ENCODE data around the gene MVK. TPM values are rescaled to one million over a fixed set of nuclear protein-coding genes. Genes with fewer than 3 reads are reported as not detected.

Gene MVK
- total RNA-seq, 2 experiments from 2014 or later = 20.3 to 21.8 TPM

- H3K27ac Mint-ChIP-seq = no peak overlapping the region
- H3K4me1 Mint-ChIP-seq = no peaks in the 10 kb centered on the region
- H3K9me3 Mint-ChIP-seq = peaks cover 1% of the 10 kb centered on the region
- ChIA-PET CTCF (no interaction called here), POLR2A (no interaction called here)
- peaks cover 26% of the 10 kb centered on the region for H3K27me3 Mint-ChIP-seq
- no peak overlapping the region for H3K4me3 Mint-ChIP-seq
- no peak for DNase-seq
- H3K36me3 Mint-ChIP-seq (ENCODE audit: low read depth) = no peaks in the 10 kb centered on the region
Observed at GRCh38 chr12:109625131-109625559, 51.6 kb downstream of the MVK start.

DNA sequence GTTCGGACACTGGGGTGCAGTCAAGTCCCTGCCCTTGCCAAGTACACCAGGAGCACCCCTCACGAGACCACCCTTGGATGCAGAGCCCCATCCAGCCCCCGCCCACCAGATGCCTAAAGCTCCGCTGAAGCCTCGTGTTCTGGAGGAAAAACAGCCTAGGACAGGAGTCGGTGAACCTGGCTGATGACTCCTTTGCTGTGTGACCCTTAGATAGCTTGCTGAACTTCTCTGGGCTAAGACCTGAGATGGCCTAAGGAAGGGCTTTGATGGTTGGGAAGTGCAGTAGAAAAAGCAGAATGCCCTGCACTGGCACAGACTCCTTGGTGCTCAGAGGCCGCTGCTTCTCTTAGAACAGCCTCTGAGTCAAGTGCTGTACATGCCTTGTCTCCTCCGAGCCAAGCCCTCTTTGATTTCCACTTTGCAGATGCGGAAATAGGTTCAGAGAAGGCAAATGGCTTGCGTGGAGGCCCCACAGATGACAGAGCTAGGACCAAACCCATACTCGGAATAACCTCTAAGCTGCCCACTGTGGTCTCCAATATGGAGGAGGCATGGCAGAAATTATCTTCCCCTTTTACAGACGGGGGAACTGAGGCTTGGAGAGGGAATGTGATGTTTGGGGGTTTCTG lies 52.3 kb downstream of the MVK start:
- Mint-ChIP-seq H3K36me3 (ENCODE audit: low read depth) (no peaks in the 10 kb centered on the region), H3K4me3 (no peak overlapping the region), H3K27ac (no peak overlapping the region), H3K27me3 (peaks cover 24% of the 10 kb centered on the region), H3K4me1 (no peaks in the 10 kb centered on the region), H3K9me3 (peaks cover 2% of the 10 kb centered on the region)
- DNase-seq = no peak
- ChIA-PET CTCF (interaction anchor here (0.6 kb wide), 1 partner anchor 33 kb away, joined by 4 read pairs; no protein-coding TSS in a partner anchor), POLR2A (no interaction called here)

DNA sequence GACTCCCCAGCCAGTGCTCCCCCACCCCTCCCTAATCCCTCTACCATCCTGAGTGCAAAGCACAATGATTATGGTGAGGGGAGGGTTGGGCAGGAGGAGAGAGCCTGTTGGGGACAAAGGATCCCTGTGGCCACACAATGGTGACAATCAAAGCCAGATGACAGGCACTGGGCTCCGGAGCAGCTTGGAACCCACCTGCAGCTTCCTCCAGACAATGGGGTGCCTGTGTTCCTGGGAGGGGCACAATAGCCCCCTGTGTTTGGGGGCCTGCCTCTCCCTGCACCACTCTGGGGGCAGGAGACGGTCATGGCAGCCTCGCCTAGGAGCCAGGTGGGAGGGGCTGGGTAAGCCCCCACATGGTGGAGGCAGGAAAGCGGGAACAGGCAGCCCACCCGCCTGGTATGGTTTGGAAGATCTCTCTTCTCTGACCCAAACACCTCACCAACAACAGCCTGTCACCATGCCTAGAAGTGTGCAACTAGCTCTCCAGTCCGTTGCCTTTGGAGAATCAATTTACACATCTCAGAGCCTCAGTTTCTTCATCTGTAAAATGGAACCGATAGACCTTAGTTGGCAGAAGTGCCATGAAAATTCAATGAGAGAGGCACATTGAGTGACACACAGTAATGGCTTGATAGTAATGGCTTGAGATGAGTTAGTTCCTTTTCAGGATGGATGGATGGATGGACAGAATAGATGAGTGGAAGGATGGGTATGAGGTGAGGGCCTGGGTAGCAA lies 53.0 kb downstream of the MVK start:
- Mint-ChIP-seq H3K27ac (no peak overlapping the region), H3K36me3 (ENCODE audit: low read depth) (no peaks in the 10 kb centered on the region), H3K27me3 (peaks cover 19% of the 10 kb centered on the region), H3K9me3 (peaks cover 2% of the 10 kb centered on the region), H3K4me3 (no peak overlapping the region), H3K4me1 (no peaks in the 10 kb centered on the region)
- ChIA-PET CTCF (interaction anchor here (0.6 kb wide), 1 partner anchor 33 kb away, joined by 4 read pairs; no protein-coding TSS in a partner anchor), POLR2A (no interaction called here)
- DNase-seq = no peak

DNA sequence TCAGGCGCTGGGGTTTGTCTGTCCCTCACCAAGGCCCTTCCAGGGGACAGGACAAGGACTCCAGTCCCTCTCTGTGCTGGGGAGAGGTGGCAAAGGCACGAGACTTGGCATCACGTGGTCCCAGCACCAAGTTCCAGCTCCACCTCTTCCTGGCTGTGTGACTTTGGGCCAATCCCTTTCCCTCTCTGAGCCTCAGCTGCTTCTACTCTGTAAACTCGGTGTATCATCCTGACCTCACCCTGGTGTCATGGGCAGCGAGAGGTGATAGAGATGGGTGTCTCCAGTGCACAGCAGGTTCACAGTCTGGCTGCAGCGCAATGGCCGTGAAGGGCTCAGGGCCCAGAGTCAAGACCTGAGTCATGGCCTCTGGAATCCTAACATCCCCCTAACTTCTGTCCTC lies 54.0 kb downstream of the MVK start:
- peaks cover 2% of the 10 kb centered on the region for H3K9me3 Mint-ChIP-seq
- ChIA-PET POLR2A (no interaction called here), CTCF (no interaction called here)
- H3K36me3 Mint-ChIP-seq (ENCODE audit: low read depth) = no peaks in the 10 kb centered on the region
- DNase-seq = no peak
- no peak overlapping the region for H3K4me3 Mint-ChIP-seq
- peaks cover 8% of the 10 kb centered on the region for H3K27me3 Mint-ChIP-seq
- no peak overlapping the region for H3K27ac Mint-ChIP-seq
- no peaks in the 10 kb centered on the region for H3K4me1 Mint-ChIP-seq

DNA sequence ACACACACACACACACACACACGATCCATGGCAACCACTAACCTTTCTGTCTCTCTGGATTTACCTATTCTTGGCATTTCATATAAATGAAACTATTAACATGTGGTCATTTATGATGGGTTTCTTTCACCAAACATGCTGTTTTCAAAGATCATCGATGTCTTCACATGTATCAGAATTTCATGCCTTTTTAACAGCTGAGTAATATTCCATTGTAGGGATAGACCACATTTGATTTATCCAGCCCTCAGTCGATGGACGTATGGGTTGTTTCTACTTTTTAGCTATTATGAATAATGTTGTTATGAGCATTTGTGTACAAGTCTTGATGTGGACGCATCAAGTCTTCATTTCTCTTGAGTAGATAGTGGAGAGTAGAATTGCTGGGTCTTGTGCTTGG lies 56.5 kb downstream of the MVK start:
- Mint-ChIP-seq H3K4me3 (no peak overlapping the region), H3K9me3 (peaks cover 6% of the 10 kb centered on the region), H3K4me1 (no peaks in the 10 kb centered on the region), H3K27me3 (peaks cover 5% of the 10 kb centered on the region), H3K36me3 (ENCODE audit: low read depth) (no peaks in the 10 kb centered on the region), H3K27ac (no peak overlapping the region)
- no peak for DNase-seq
- CTCF ChIA-PET = interaction anchor here (0.6 kb wide), 2 partner anchors 42 to 547 kb away, joined by 3 to 4 read pairs; no protein-coding TSS in a partner anchor
- POLR2A ChIA-PET = no interaction called here

DNA sequence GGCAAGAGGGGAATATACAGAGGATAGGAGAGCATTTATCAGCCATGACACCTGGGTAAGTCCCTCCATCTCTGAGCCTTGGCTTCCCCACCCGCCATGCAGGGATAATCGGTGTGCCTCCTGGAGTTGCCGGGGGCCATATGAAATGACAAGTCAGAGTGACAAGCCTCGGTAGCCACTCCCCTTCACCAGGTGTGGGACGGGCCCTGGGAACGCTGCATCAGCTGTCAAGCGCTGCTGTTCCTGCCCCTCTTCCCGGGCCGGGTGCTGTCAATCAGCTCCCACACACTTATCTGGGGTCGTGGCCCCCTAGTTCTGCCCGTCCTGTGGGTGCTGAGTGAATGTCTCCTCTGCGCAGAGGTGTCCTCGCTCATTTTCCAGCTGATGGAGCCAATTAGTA lies 57.2 kb downstream of the MVK start:
- ChIA-PET POLR2A (no interaction called here), CTCF (interaction anchor here (0.5 kb wide), 1 partner anchor 160 kb away, joined by 6 read pairs; no protein-coding TSS in a partner anchor)
- H3K9me3 Mint-ChIP-seq = peaks cover 6% of the 10 kb centered on the region
- no peak overlapping the region for H3K27ac Mint-ChIP-seq
- DNase-seq = no peak
- H3K4me3 Mint-ChIP-seq = no peak overlapping the region
- H3K4me1 Mint-ChIP-seq = no peaks in the 10 kb centered on the region
- no peaks in the 10 kb centered on the region for H3K36me3 Mint-ChIP-seq (ENCODE audit: low read depth)
- peaks cover 5% of the 10 kb centered on the region for H3K27me3 Mint-ChIP-seq

- H3K27ac Mint-ChIP-seq = no peak overlapping the region
- H3K9me3 Mint-ChIP-seq = peaks cover 6% of the 10 kb centered on the region
- peaks cover 5% of the 10 kb centered on the region for H3K27me3 Mint-ChIP-seq
- ChIA-PET POLR2A (no interaction called here), CTCF (no interaction called here)
- no peak overlapping the region for H3K4me3 Mint-ChIP-seq
- no peaks in the 10 kb centered on the region for H3K36me3 Mint-ChIP-seq (ENCODE audit: low read depth)
- H3K4me1 Mint-ChIP-seq = no peaks in the 10 kb centered on the region
- DNase-seq = no peak
Observed at GRCh38 chr12:109631302-109631701, 57.7 kb downstream of the MVK start.

GRCh38 chr12:109631751-109632150 lies 58.2 kb downstream of the MVK start:
- ChIA-PET CTCF (no interaction called here), POLR2A (no interaction called here)
- Mint-ChIP-seq H3K4me1 (no peaks in the 10 kb centered on the region), H3K27me3 (peaks cover 5% of the 10 kb centered on the region), H3K9me3 (peaks cover 7% of the 10 kb centered on the region), H3K4me3 (no peak overlapping the region), H3K27ac (no peak overlapping the region), H3K36me3 (ENCODE audit: low read depth) (no peaks in the 10 kb centered on the region)
- DNase-seq = no peak

DNA sequence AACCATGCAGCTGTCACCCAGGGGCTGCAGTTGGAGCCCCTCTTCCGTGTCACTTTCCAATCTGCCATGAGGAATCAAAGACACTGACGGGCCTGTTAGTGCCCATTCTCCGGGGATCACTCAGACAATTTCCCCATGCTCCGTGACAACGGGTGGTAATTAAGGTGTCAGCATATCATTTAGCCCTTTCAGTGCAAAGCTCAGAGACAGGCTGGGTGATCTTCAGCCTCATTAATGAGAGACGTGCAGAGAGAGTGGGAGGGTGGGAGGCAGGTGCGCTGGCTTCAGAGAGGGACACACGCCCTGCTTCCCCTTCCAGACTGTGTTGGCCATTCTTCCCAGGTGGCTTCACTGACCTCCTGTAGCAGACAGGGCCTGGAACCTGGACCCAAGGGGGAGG lies 58.7 kb downstream of the MVK start:
- DNase-seq = no peak
- no peaks in the 10 kb centered on the region for H3K4me1 Mint-ChIP-seq
- peaks cover 5% of the 10 kb centered on the region for H3K27me3 Mint-ChIP-seq
- H3K27ac Mint-ChIP-seq = no peak overlapping the region
- CTCF ChIA-PET = no interaction called here
- H3K4me3 Mint-ChIP-seq = no peak overlapping the region
- peaks cover 10% of the 10 kb centered on the region for H3K9me3 Mint-ChIP-seq
- H3K36me3 Mint-ChIP-seq (ENCODE audit: low read depth) = no peaks in the 10 kb centered on the region
- POLR2A ChIA-PET = no interaction called here

DNA sequence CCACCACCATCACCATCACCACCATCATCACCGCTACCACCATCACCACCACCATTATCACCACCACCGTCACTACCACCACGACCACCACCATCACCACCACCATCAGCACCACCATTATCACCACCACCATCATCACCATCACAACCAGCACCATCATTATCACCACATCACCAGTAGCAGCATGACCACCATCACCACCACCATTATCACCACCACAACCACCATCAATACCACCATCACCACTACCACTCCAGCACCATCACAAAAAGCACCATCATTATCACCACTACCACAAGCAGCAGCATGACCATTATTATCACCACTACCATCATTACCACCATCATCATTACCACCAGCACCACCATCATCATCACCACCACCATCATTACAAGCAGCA lies 62.1 kb downstream of the MVK start:
- CTCF ChIA-PET = no interaction called here
- Mint-ChIP-seq H3K4me3 (no peak overlapping the region), H3K27ac (no peak overlapping the region), H3K36me3 (ENCODE audit: low read depth) (no peaks in the 10 kb centered on the region), H3K27me3 (no peaks in the 10 kb centered on the region), H3K4me1 (no peaks in the 10 kb centered on the region), H3K9me3 (peaks cover 8% of the 10 kb centered on the region)
- DNase-seq = no peak
- POLR2A ChIA-PET = no interaction called here

DNA sequence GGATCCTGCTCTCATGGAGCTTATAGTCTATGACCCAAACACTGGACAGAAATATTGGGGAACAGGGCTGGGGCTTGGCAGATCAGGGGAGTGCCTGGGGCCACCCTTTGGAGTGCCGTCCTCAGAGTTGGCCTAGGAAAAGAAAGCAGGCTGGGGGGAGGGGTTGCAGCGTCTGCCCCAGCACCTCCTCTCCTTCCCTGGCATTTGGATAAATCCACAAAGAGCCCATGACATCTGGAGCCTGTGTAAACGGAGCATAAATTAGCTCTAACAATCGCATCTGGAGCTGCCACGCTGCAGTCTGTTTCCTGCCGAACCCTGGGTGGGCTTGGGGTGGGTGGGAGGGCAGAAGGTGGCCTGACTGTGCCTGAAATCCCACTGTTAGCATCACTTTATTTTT lies 63.8 kb downstream of the MVK start:
- no peak overlapping the region for H3K27ac Mint-ChIP-seq
- ChIA-PET CTCF (interaction anchor here (0.6 kb wide), 1 partner anchor 21 kb away, joined by 3 read pairs; no protein-coding TSS in a partner anchor), POLR2A (no interaction called here)
- DNase-seq = no peak
- no peak overlapping the region for H3K4me3 Mint-ChIP-seq
- H3K4me1 Mint-ChIP-seq = no peaks in the 10 kb centered on the region
- H3K9me3 Mint-ChIP-seq = peaks cover 8% of the 10 kb centered on the region
- no peaks in the 10 kb centered on the region for H3K36me3 Mint-ChIP-seq (ENCODE audit: low read depth)
- peaks cover 3% of the 10 kb centered on the region for H3K27me3 Mint-ChIP-seq

DNA sequence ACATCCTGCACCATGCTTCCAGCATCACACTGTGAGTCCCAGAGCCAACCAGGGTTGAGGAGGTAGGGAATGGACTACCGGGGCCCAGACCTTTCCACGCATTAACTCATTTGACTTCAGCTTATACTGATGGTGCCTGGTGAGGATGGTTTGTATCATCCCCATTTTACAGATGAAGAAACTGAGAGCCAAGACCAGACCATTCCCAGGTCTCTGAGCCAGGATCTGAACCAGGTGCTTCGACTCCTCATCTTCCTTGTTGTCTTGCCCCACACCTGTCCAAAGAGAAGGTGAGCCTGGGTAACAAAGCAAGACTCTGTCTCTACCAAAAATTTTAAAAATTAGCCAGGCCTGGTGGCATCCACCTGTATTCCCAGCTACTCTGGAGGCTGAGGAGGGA lies 64.4 kb downstream of the MVK start:
- Mint-ChIP-seq H3K27ac (no peak overlapping the region), H3K4me3 (no peak overlapping the region), H3K9me3 (peaks cover 8% of the 10 kb centered on the region), H3K36me3 (ENCODE audit: low read depth) (no peaks in the 10 kb centered on the region), H3K27me3 (peaks cover 3% of the 10 kb centered on the region), H3K4me1 (no peaks in the 10 kb centered on the region)
- ChIA-PET CTCF (no interaction called here), POLR2A (no interaction called here)
- no peak for DNase-seq

GRCh38 chr12:109638735-109639134 lies 65.1 kb downstream of the MVK start:
- no peak overlapping the region for H3K4me3 Mint-ChIP-seq
- POLR2A ChIA-PET = no interaction called here
- peaks cover 3% of the 10 kb centered on the region for H3K27me3 Mint-ChIP-seq

More at GRCh38 chr12:109638735-109639134, 65.1 kb downstream of the MVK start:
- H3K27ac Mint-ChIP-seq = no peak overlapping the region
- peaks cover 6% of the 10 kb centered on the region for H3K9me3 Mint-ChIP-seq
- CTCF ChIA-PET = no interaction called here
- no peaks in the 10 kb centered on the region for H3K4me1 Mint-ChIP-seq
- DNase-seq = no peak
- H3K36me3 Mint-ChIP-seq (ENCODE audit: low read depth) = no peaks in the 10 kb centered on the region
